SH-SY5Y (cell line): ENCODE measurements around the gene TREM2.

Experiments
- GATA2 ChIP-seq: IDR thresholded peaks from 2 replicates; pipeline ENCODE4 v1.6.1; 2011; ENCODE audit warnings: mild to moderate bottlenecking, low read depth, low read length
- GATA3 ChIP-seq: IDR thresholded peaks from 2 replicates; pipeline ENCODE4 v1.6.1; 2011; ENCODE audit warnings: low read depth, mild to moderate bottlenecking, low read length, moderate library complexity

GRCh38 chr6:41159415-41160082 is 3.4 kb downstream of the TREM2 start:
- TF ChIP-seq GATA2 (no peak), GATA3 (no peak)
